Pancreas (tissue), 10 donors: ENCODE measurements around the gene PHKB. TPM values are rescaled to one million over a fixed set of nuclear protein-coding genes. Genes with fewer than 3 reads are reported as not detected.
"Not testable (repeated sequence)": the region's sequence is repeated elsewhere in the genome, so short reads cannot be mapped to it uniquely, and the experiment has no call there.

Source experiments
- ATAC-seq, 4 donors: fragments of 200-7000 bp; cut with Tn5 transposase; one replicate each; pipeline versions ENCODE4 v1.8.0 to v1.9.1; 2020; ENCODE audit warnings: mild to moderate bottlenecking in 4 of 4, moderate library complexity in 4 of 4
- DNase-seq, 6 donors: peaks; one replicate each; pipeline ENCODE4 v3.0.0-alpha.2; 2020
- FAIRE-seq: peaks from 2 replicates; lab custom pipeline; 2012; peaks lifted over from hg19 to GRCh38; lab: Jason Lieb, UNC
- H3K27ac ChIP-seq, 4 donors: fragments of 200-600 bp; sonication (generic); 1 replicate in 3 of 4; 2 replicates in 1 of 4; pipeline versions ENCODE4 v1.5.0 to v1.8.0; 2020
- H3K27me3 ChIP-seq, 4 donors: fragments of 200-600 bp; one replicate each; pipeline ENCODE4 v1.8.0; 2021
- H3K36me3 ChIP-seq, 3 donors: fragments of 200-600 bp; sonication (generic) in 1 of 3; one replicate each; pipeline versions ENCODE4 v1.5.0 to v1.8.0; 2020 to 2021
- H3K4me1 ChIP-seq, 3 donors: fragments of 200-600 bp; one replicate each; pipeline ENCODE4 v1.8.0; 2021
- H3K4me3 ChIP-seq, 4 donors: fragments of 200-600 bp; sonication (generic) in 2 of 4; one replicate each; pipeline versions ENCODE4 v1.5.0 to v1.8.0; 2020 to 2021
- H3K9me3 ChIP-seq, 4 donors: fragments of 200-600 bp; one replicate each; pipeline ENCODE4 v1.8.0; 2021
- CTCF ChIP-seq, 4 donors: fragments of 200-600 bp; sonication (generic) in 3 of 4; IDR thresholded peaks; one replicate each; pipeline versions ENCODE4 v1.5.0 to v1.8.0; 2021; ENCODE audit warnings: antibody characterized with exemption in 4 of 4
- WGBS, 2 donors: extraction: QIAGEN DNeasy Blood & Tissue Kit; methylation state at CpG; one replicate each; pipeline ENCODE4 v1.1.7; 2013; 5-methylcytosine and 5-hydroxymethylcytosine counted together
- intact Hi-C, 3 donors: fragments of 100-400 bp; cut with DNase I; formaldehyde crosslinking; loops; one replicate each; pipeline versions ENCODE4 v1.11.1 to v1.14.2; 2022
- polyA plus RNA-seq, 2 donors: library from polyadenylated mRNA; stranded (reverse); fragments of 200-250 nt; gene quantifications; one replicate each; pipeline ENCODE4 v1.2.3, GENCODE V29; 2013
- total RNA-seq, 6 donors: library from RNA; stranded (reverse); fragmentation: NEBNext Ultra II Directional in 4 of 6; extraction: Animal tissue kit (Norgen Biotek cat#: 25700) in 4 of 6; gene quantifications; one replicate each; pipeline versions ENCODE4 v1.2.1 to v1.2.4, GENCODE V29; 2021 to 2023
- donor health status: healthy with polysubstance abuse.
- donor health status: DM: no; HTN: no; CAD: no; lungs with moderate emphysema.
- donor health status: DM: no; HTN: no; CAD: no.
- donor health status: control.
- donor health status: control.
- donor health status: Bipolar disorder and iron deficiency.
- donor health status: DM: yes; HTN: yes; CAD: no.
- donor health status: DM: no; HTN: no; CAD: no.
- donor health status: DM: no; HTN: no; CAD: no.
- donor health status: DM: yes; HTN: yes; CAD: no.

PHKB gene
- total and polyA plus RNA-seq, 8 donors, result 13.3 to 46.4 (median 27.2) TPM

GRCh38 chr16:47664653-47665325 is 203.7 kb downstream of the PHKB start:
- TF ChIP-seq CTCF (IDR thresholded peaks at IDR 0.05), result no peak
- Histone ChIP-seq H3K27me3 (no peaks in the 10 kb centered on the region), H3K27ac (no peak overlapping the region), H3K9me3 (no peaks in the 10 kb centered on the region), H3K4me1 (peaks cover 0 to 3% (median 0%) of the 10 kb centered on the region in 3 donors), H3K4me3 (no peak overlapping the region), H3K36me3 (peaks cover 0 to 18% (median 0%) of the 10 kb centered on the region in 3 donors)
- DNase-seq (no peak), FAIRE-seq (no peak), ATAC-seq (peak; percentile 76 to 92 (median 85))
- intact Hi-C loops, result no loop called here
- 30 to 41% methylated on average over 4 of the region's 4 CpGs for WGBS, 2 donors

GRCh38 chr16:47666434-47666833 is 205.3 kb downstream of the PHKB start:
- intact Hi-C loops, result no loop called here
- TF ChIP-seq CTCF (IDR thresholded peaks at IDR 0.05), result no peak
- WGBS, 2 donors, result 97 to 98% methylated on average over 3 of the region's 3 CpGs
- no peak for DNase-seq
- no peak for ATAC-seq
- H3K9me3 ChIP-seq, result no peaks in the 10 kb centered on the region
- H3K27me3 ChIP-seq, result no peaks in the 10 kb centered on the region
- H3K4me3 ChIP-seq, result no peak overlapping the region
- no peak overlapping the region for H3K27ac ChIP-seq
- FAIRE-seq, result no peak
- H3K36me3 ChIP-seq, result peaks cover 0 to 10% (median 0%) of the 10 kb centered on the region in 3 donors
- peaks cover 0 to 3% (median 0%) of the 10 kb centered on the region in 3 donors for H3K4me1 ChIP-seq

GRCh38 chr16:47667956-47668355 is 206.8 kb downstream of the PHKB start:
- no peak for DNase-seq
- WGBS, 2 donors, result 93 to 95% methylated on average over 6 of the region's 6 CpGs
- ATAC-seq, result no peak
- intact Hi-C loops, result no loop called here
- Histone ChIP-seq H3K27me3 (no peaks in the 10 kb centered on the region), H3K9me3 (no peaks in the 10 kb centered on the region), H3K4me1 (peaks cover 0 to 3% (median 0%) of the 10 kb centered on the region in 3 donors), H3K4me3 (no peak overlapping the region), H3K36me3 (peaks cover 0 to 10% (median 0%) of the 10 kb centered on the region in 3 donors), H3K27ac (no peak overlapping the region)
- no peak for FAIRE-seq
- TF ChIP-seq CTCF (IDR thresholded peaks at IDR 0.05), result no peak

GRCh38 chr16:47672475-47672874 is 211.3 kb downstream of the PHKB start:
- Histone ChIP-seq H3K4me1 (no peaks in the 10 kb centered on the region), H3K36me3 (peaks cover 0 to 22% (median 0%) of the 10 kb centered on the region in 3 donors), H3K9me3 (no peaks in the 10 kb centered on the region), H3K4me3 (no peak overlapping the region), H3K27me3 (no peaks in the 10 kb centered on the region), H3K27ac (no peak overlapping the region)
- TF ChIP-seq CTCF (IDR thresholded peaks at IDR 0.05), result no peak
- ATAC-seq (no peak), DNase-seq (no peak), FAIRE-seq (no peak)
- intact Hi-C loops, result no loop called here

- no peak for DNase-seq
- intact Hi-C loops, result no loop called here
- no peak for ATAC-seq
- no peaks in the 10 kb centered on the region for H3K4me1 ChIP-seq
- no peaks in the 10 kb centered on the region for H3K27me3 ChIP-seq
- H3K27ac ChIP-seq, result no peak overlapping the region
- peaks cover 0 to 17% (median 0%) of the 10 kb centered on the region in 3 donors for H3K36me3 ChIP-seq
- FAIRE-seq, result no peak
- no peak for TF ChIP-seq CTCF (IDR thresholded peaks at IDR 0.05)
- 94 to 96% methylated on average over 4 of the region's 4 CpGs for WGBS, 2 donors
- no peaks in the 10 kb centered on the region for H3K9me3 ChIP-seq
- H3K4me3 ChIP-seq, result no peak overlapping the region
Measured at GRCh38 chr16:47676635-47677177, 215.6 kb downstream of the PHKB start.

GRCh38 chr16:47681571-47681970 is 220.4 kb downstream of the PHKB start:
- WGBS, 2 donors, result 92 to 94% methylated on average over 2 to 3 of the region's 3 CpGs
- FAIRE-seq, DNase-seq, H3K9me3 ChIP-seq, H3K4me3 ChIP-seq, H3K27me3 ChIP-seq, H3K36me3 ChIP-seq, ATAC-seq, intact Hi-C loops, H3K4me1 ChIP-seq, H3K27ac ChIP-seq: not testable (repeated sequence)
